Nephron progenitor cell (in vitro differentiated cells): ENCODE data around the gene NKX2-2.

Source experiments
- DNase-seq: peaks from one replicate; pipeline ENCODE4 v3.0.0; 2021
- H3K27ac Mint-ChIP-seq: 2 replicates; pipeline ENCODE4 v1.8.0; 2021; ENCODE audit warnings: mild to moderate bottlenecking, moderate library complexity, mixed read lengths
- H3K27me3 Mint-ChIP-seq: 2 replicates; pipeline ENCODE4 v1.8.0; 2021; ENCODE audit warnings: mild to moderate bottlenecking, low read depth, mixed read lengths; ENCODE audit not compliant: poor library complexity
- H3K36me3 Mint-ChIP-seq: 2 replicates; pipeline ENCODE4 v1.8.0; 2021; ENCODE audit warnings: low read depth, mixed read lengths
- H3K4me1 Mint-ChIP-seq: 2 replicates; pipeline ENCODE4 v1.8.0; 2021; ENCODE audit warnings: mixed read lengths
- H3K4me3 Mint-ChIP-seq: 2 replicates; pipeline ENCODE4 v1.8.0; 2021; ENCODE audit warnings: mild to moderate bottlenecking, moderate library complexity, mixed read lengths
- H3K9me3 Mint-ChIP-seq: 2 replicates; pipeline ENCODE4 v1.8.0; 2021; ENCODE audit warnings: mild to moderate bottlenecking, moderate library complexity, mixed read lengths
- TF ChIP-seq, protein P1 (sequence below): fragments of 200-600 bp; sonication (generic); IDR thresholded peaks from 2 replicates; pipeline ENCODE4 v1.5.0; 2021; ENCODE audit warnings: antibody characterized with exemption

The NKX2-2 gene

DNA sequence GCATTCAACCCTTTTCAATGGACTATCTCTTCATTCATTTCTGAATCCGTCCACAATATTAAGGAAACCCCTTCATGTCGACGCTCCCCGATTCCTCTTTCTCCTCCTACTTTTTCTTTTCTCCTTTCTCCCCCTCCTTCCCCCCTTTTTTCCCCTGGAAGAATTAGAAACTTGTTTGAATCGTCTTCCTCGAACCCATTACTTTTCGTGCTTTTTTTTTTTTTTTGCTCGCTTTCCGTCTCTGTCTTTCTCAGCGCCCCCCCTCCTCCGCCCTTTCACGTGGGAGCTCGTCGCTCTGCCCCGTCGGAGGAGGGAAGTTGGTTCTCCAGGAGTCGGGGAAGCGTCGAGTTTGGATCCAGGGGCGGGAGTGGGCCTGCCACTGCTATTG is 2.3 kb upstream of the NKX2-2 start:
- peaks cover 100% of the 10 kb centered on the region for H3K27me3 Mint-ChIP-seq
- no peak for DNase-seq
- H3K4me1 Mint-ChIP-seq = peaks cover 28% of the 10 kb centered on the region
- TF ChIP-seq, protein P1, sequence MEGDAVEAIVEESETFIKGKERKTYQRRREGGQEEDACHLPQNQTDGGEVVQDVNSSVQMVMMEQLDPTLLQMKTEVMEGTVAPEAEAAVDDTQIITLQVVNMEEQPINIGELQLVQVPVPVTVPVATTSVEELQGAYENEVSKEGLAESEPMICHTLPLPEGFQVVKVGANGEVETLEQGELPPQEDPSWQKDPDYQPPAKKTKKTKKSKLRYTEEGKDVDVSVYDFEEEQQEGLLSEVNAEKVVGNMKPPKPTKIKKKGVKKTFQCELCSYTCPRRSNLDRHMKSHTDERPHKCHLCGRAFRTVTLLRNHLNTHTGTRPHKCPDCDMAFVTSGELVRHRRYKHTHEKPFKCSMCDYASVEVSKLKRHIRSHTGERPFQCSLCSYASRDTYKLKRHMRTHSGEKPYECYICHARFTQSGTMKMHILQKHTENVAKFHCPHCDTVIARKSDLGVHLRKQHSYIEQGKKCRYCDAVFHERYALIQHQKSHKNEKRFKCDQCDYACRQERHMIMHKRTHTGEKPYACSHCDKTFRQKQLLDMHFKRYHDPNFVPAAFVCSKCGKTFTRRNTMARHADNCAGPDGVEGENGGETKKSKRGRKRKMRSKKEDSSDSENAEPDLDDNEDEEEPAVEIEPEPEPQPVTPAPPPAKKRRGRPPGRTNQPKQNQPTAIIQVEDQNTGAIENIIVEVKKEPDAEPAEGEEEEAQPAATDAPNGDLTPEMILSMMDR = no peak
- H3K9me3 Mint-ChIP-seq = no peaks in the 10 kb centered on the region
- no peak overlapping the region for H3K27ac Mint-ChIP-seq
- no peaks in the 10 kb centered on the region for H3K36me3 Mint-ChIP-seq
- peak overlapping the region; percentile 1 for H3K4me3 Mint-ChIP-seq

DNA sequence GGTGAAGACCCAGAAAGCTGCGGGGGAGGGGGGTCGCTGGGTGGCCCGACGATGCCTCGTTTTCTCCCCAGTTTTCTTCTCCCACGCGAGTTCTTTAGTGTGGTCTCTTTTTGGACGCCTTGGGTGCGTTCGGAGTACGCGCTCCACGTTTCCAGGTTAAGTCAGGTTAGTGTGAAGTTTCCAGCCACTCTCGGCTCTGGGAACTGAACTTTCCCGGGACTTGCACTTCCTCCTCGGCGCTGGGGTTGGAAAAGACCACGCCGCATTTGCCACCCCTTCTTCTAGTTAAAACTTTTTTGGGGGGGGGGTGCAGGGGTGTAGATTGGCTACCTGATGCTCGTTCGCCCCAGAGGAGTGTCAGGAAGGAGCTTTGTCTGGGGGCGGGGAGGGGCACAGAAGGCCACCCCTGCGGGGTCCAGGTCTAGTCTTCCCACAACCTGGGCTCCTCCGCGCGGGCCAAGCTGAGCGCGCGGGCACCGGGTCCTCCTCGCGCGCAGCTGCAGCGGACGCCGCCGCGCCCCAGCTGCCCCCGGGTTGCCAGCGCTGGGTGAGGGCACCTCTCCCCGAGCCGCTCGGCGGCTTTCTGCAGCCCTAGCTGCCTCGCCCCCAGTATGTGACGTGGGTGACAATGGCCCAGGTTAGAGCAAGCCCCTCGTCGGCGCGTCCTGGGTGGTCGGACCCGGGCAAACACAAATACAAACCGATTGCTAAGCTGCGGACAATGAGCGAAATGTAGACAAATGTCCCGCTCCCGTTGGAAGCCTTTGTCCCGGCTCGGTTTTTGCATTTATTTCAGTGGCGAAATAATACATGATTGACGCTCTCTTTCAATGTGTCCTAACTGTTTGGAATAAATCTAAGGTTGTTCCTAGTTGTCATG is 1.7 kb upstream of the NKX2-2 start:
- no peak overlapping the region for H3K27ac Mint-ChIP-seq
- H3K4me3 Mint-ChIP-seq = peak overlapping the region; percentile 1
- H3K36me3 Mint-ChIP-seq = no peaks in the 10 kb centered on the region
- no peaks in the 10 kb centered on the region for H3K9me3 Mint-ChIP-seq
- H3K4me1 Mint-ChIP-seq = peaks cover 24% of the 10 kb centered on the region
- H3K27me3 Mint-ChIP-seq = peaks cover 100% of the 10 kb centered on the region
- no peak for DNase-seq
- TF ChIP-seq, protein P1 = no peak

DNA sequence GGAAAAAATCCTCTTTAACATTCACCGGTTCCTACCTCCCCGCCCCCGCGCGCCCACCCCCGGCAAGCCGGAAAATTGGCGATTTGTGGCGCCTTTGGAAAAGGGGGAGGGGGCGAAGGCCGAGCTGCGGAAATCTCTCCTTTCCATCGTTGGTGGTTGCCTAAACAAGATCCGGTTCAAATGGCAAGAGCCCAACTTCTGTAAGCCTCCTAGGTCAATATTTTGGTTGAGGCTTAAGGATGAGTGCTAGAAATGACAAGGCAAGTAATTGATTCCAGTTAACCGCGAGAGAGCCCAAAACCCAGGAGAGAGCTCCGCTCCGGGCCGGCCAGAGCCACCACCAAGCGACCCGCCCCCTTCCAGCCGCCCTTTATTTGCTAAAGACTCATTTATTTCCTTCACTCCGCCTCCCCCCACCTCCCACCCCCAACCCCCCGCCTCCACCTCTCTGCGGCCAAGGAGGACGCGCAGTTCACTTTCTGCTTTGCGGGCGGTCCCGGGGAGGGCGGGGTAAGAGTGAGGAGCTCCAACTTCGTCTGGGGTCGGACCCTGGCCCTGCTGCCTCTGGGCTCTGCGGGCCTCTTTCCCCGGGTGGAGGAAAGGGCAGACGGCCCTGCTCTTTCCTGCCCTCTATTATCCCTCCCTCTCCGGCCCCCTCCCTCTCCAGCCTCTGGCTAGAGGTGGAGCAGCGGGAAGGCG is 838 bp upstream of the NKX2-2 start:
- H3K9me3 Mint-ChIP-seq = no peaks in the 10 kb centered on the region
- TF ChIP-seq, protein P1 = no peak
- H3K4me3 Mint-ChIP-seq = no peak overlapping the region
- H3K4me1 Mint-ChIP-seq = peaks cover 23% of the 10 kb centered on the region
- no peak for DNase-seq
- H3K36me3 Mint-ChIP-seq = no peaks in the 10 kb centered on the region
- no peak overlapping the region for H3K27ac Mint-ChIP-seq
- peaks cover 100% of the 10 kb centered on the region for H3K27me3 Mint-ChIP-seq

DNA sequence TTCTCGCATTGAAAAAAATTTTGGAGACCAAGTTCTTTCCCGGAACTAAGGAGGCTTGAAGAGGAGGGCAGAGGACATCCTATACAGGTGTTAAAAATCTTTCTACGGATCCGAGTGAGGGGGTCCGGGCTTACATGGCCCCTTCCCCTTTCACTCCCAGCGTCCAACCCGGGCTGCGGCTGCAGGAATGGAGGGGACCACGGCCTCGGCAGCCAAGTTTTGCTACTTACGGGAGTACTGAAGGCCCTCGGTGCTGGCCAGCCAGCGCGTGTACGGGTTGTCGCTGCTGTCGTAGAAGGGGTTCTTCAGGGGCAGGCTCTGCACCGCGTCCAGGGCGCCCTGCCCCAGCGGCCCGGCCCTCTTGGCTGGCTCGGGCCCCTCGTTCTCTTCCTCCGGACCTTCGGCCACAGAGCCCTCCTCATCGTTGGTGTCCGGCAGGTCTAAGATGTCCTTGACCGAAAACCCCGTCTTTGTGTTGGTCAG is 642 bp downstream of the NKX2-2 start:
- peaks cover 23% of the 10 kb centered on the region for H3K4me1 Mint-ChIP-seq
- DNase-seq = no peak
- no peaks in the 10 kb centered on the region for H3K9me3 Mint-ChIP-seq
- no peak overlapping the region for H3K27ac Mint-ChIP-seq
- no peaks in the 10 kb centered on the region for H3K36me3 Mint-ChIP-seq
- peaks cover 100% of the 10 kb centered on the region for H3K27me3 Mint-ChIP-seq
- TF ChIP-seq, protein P1 = no peak
- no peak overlapping the region for H3K4me3 Mint-ChIP-seq

DNA sequence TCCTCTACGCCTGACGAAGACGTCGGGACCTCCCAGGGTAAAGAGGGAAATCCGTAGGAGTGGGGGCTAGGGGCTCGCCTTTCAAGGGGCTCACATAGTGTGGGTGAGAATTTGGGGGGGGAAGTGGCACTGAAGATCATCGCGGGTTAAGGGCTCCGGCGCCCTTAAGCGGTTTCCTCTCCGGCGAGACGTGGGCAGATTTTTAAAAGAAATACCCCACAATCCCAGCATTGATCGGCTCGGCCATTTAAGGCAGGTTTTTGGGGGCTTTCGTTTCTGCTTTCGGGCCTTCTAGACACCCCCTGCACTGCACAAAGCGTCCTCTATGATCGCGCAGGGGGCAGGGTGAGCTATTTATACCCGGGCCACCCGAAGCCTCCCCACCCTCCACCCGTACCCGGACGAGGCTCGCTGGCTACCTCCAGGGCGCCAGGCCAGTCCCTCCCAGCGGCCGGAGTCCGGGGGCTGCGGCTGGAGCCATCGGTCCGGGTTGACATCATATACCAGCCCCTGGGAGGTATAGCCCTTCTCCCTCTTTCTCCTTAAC is 1.2 kb downstream of the NKX2-2 start:
- no peaks in the 10 kb centered on the region for H3K36me3 Mint-ChIP-seq
- DNase-seq = no peak
- peaks cover 100% of the 10 kb centered on the region for H3K27me3 Mint-ChIP-seq
- H3K9me3 Mint-ChIP-seq = no peaks in the 10 kb centered on the region
- H3K4me1 Mint-ChIP-seq = peaks cover 20% of the 10 kb centered on the region
- H3K4me3 Mint-ChIP-seq = no peak overlapping the region
- TF ChIP-seq, protein P1 = no peak
- H3K27ac Mint-ChIP-seq = no peak overlapping the region
